Epithelial cell of esophagus (primary cell): ENCODE measurements around the gene MAPK12.
"Not testable (repeated sequence)": the region's sequence is repeated elsewhere in the genome, so short reads cannot be mapped to it uniquely, and the experiment has no call there.

Experiments used
- DNase-seq: peaks from one replicate; pipeline ENCODE4 v3.0.0; 2010; ENCODE audit warnings: low read depth
- H3K4me3 ChIP-seq: 2 replicates; pipeline ENCODE4 v1.5.1; 2011; ENCODE audit warnings: mild to moderate bottlenecking, low read length, control low read depth
- TF ChIP-seq, protein P1 (sequence below): IDR thresholded peaks from 2 replicates; pipeline ENCODE4 v1.5.1; 2011; ENCODE audit warnings: low read depth, mild to moderate bottlenecking, low read length, control low read depth, inconsistent platforms; ENCODE audit not compliant: insufficient read depth; ENCODE audit errors: missing control alignments

MAPK12 gene

DNA sequence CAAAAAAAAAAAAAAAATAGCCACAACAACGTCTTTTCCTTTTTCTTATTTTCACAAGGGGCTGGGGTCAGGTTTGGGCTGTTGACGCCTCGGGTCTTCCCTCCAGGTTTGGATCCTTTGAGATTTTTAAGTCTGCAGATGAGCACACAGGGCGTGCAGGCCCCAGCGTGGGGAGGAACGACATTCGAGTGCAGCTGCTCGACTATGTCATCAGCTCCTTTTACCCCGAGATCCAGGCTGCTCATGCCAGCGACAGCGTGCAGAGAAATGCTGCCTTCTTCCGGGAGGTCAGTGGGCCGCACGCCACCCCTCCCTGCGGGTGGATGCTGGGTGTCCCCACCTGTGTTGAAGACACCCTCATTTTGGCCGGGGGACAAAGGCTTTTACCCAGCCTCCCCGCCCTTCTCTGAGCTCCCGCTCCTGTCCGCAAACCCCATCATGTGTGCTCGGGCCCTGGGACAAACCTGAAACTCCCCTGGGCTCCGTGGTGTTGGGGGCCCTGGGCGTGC lies 53.0 kb downstream of the MAPK12 start:
- no peak overlapping the region for H3K4me3 ChIP-seq
- TF ChIP-seq, protein P1, sequence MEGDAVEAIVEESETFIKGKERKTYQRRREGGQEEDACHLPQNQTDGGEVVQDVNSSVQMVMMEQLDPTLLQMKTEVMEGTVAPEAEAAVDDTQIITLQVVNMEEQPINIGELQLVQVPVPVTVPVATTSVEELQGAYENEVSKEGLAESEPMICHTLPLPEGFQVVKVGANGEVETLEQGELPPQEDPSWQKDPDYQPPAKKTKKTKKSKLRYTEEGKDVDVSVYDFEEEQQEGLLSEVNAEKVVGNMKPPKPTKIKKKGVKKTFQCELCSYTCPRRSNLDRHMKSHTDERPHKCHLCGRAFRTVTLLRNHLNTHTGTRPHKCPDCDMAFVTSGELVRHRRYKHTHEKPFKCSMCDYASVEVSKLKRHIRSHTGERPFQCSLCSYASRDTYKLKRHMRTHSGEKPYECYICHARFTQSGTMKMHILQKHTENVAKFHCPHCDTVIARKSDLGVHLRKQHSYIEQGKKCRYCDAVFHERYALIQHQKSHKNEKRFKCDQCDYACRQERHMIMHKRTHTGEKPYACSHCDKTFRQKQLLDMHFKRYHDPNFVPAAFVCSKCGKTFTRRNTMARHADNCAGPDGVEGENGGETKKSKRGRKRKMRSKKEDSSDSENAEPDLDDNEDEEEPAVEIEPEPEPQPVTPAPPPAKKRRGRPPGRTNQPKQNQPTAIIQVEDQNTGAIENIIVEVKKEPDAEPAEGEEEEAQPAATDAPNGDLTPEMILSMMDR, result no peak

DNA sequence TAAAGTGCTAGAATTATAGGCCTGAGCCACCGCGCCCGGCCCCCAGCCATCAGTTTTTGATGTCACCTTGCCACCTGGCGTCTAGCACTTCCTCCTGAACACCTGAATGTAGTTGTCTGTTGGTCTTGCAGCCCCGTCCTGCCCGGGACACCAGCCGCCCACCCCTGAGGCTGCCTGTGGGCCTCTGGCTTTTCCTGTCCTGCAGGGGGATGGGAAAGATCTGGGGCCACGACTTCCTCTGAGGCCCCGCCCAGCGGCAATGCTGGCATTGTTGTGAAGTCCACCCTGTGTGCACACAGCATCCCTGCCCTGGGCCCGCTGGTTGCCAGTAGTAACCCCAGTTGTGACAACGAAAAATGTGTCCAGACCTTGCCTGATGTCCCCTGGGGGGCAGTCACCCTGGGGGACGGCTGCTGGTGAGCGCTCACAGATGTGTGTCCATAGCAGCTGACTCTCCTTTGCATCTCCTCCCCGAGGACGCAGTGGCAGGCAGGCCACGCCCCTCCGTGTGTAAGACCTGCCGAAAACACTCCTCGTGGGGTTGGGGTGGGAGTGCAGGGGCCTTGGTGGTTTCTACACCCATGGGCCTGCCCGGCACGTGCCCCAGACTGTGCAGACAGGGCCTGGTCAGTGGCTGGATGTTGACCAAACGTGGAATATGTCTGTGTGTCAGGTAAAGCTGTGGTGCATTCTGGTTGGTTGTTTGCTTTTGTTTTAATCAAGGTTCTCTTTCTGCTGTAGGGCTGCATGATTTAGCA lies 53.9 kb downstream of the MAPK12 start:
- DNase-seq, result no peak
- TF ChIP-seq, protein P1, result no peak
- H3K4me3 ChIP-seq, result no peak overlapping the region

More for the DNA sequence above, 53.0 kb downstream of the MAPK12 start:
- no peak for DNase-seq

DNA sequence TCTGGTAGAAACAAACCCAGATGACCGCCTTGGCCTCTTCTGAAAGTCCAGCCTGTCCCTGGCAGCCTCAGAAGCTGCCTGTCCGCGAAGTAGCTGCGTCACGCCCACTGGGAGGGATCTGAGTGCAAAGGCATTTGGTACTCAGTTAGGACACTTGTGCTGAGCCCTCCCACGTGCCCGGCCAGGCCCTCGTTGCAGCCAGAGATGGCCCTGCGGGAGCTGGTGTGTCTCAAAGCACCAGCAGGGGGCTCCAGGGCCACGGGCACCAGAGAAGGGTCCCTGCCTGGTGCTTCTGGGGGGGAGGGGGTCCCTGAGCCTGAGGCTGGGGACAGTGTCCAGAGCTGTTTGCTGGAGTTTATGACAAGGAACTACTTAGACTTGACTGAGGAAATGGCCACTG lies 54.9 kb downstream of the MAPK12 start:
- no peak overlapping the region for H3K4me3 ChIP-seq
- peak; percentile 35 for DNase-seq
- TF ChIP-seq, protein P1, result peak; percentile 44

DNA sequence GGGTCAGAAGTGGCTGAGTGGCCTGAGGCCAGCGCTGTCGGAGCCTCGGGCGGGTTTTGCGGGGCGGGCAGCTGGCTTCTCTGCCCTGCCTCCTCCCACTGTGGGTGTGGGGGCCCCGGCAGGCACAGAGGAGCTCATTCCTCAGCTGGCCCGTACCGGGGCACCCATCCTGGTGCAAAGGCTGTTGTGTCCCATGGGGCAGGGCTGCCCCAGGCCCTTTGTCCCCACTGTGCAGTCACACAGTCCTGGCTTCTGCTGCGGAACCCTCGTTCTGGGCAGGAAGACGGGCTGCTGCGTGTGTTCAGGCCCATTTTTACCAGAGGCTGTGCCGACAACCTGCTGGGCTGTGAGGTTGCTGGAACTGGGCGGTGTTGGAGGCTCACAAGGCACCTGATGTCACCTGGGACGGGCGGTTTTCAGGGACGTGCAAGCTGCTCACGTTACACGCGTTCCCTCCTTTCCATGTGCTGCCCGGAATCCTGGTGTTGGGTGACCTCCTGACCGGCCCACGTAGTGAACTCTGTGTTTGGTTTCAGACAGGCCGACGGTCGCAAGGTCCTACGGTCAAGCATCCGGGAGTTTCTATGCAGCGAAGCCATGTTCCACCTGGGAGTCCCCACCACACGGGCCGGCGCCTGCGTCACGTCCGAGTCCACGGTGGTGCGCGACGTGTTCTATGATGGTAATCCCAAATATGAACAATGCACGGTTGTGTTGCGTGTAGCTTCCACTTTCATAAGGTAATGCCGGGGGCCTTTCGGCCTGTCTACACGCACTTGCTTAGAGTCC lies 55.5 kb downstream of the MAPK12 start:
- H3K4me3 ChIP-seq, result no peak overlapping the region
- TF ChIP-seq, protein P1, result no peak
- no peak for DNase-seq

DNA sequence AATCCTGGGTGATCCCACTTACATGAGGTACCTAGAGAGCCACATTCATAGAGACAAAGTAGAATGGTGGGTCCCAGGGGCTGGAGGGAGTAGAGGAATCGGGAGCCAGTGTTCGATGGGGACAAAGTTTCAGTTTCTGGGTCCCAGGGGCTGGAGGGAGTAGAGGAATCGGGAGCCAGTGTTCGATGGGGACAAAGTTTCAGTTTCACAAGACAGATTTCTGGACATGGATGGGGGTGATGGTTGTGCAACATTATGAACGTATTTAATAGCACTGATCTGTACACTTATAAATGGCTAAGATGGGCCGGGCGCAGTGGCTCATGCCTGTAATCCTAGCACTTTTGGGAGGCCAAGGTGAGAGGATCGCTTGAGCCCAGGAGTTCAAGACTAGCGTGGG lies 56.5 kb downstream of the MAPK12 start:
- DNase-seq, H3K4me3 ChIP-seq: not testable (repeated sequence)

DNA sequence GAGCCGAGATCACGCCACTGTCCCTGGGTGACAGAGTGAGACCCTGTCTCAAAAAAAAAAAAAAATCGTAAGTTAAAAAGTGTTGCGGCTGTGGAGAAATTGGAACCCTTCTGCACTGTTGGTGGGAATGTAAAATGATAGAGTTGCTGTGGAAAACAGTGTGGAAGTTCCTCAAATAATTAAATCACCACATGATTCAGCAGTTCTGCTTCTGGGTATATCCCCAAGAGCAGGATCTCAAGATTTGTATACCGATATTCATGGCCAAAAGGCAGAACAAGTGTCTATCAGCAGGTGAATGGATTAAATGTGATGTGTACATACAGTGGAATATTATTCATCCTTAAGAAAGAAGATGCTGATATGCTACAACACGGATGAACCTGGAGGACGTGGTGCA lies 56.9 kb downstream of the MAPK12 start:
- DNase-seq, result no peak
- H3K4me3 ChIP-seq, result no peak overlapping the region
- TF ChIP-seq, protein P1, result no peak

DNA sequence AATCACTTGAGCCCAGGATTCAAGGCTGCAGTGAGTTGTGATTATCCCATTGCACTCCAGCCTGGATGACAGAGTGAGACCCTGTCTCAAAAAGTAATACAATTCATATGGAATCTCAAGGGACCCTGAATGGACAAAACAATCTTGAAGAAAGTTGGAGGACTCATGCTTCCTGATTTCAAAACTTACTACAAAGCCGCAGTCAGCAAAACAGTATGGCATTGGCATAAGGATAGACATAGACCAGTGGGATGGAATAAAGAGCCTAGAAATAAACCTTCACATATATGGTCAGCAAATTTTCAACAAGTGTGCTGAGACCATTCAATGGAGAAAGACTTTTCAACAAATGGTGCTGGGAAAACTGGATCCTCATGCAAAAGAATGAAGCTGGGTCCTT lies 58.2 kb downstream of the MAPK12 start:
- no peak overlapping the region for H3K4me3 ChIP-seq
- TF ChIP-seq, protein P1, result no peak
- no peak for DNase-seq
